ENCODE data around the gene IRAK1.

Gene IRAK1

GRCh38 chrX:153969904-153970356 lies 49.8 kb downstream of the IRAK1 start:
- DNase-seq: no peak

- DNase-seq: no peak
Measured at GRCh38 chrX:153969125-153969903, 50.4 kb downstream of the IRAK1 start.

- no peak for DNase-seq
Measured at GRCh38 chrX:153968754-153969124, 51.0 kb downstream of the IRAK1 start.

GRCh38 chrX:153968255-153968654 lies 51.4 kb downstream of the IRAK1 start:
- DNase-seq: no peak

- no peak for DNase-seq
Measured at GRCh38 chrX:153967536-153968224, 52.0 kb downstream of the IRAK1 start.

GRCh38 chrX:153966841-153967535 lies 52.7 kb downstream of the IRAK1 start:
- DNase-seq: no peak

- DNase-seq: no peak
Measured at GRCh38 chrX:153966283-153966688, 53.4 kb downstream of the IRAK1 start.

- no peak for DNase-seq
Measured at GRCh38 chrX:153965406-153965805, 54.3 kb downstream of the IRAK1 start.

GRCh38 chrX:153964105-153964504 lies 55.6 kb downstream of the IRAK1 start:
- no peak for DNase-seq

- no peak for DNase-seq
Measured at GRCh38 chrX:153963546-153963945, 56.2 kb downstream of the IRAK1 start.

- no peak for DNase-seq
Measured at GRCh38 chrX:153961292-153961691, 58.4 kb downstream of the IRAK1 start.

- DNase-seq: no peak
Measured at GRCh38 chrX:153960786-153961185, 58.9 kb downstream of the IRAK1 start.
